HUES48 (cell line): Measurements from ENCODE around the gene TMEM151A.
A peak's percentile ranks its signal among the peaks of the same experiment; 100 is the strongest.
"Not testable (repeated sequence)": the region's sequence is repeated elsewhere in the genome, so short reads cannot be mapped to it uniquely, and the experiment has no call there.

ENCODE experiments used
- H3K27ac ChIP-seq: one replicate; pipeline ENCODE4 v1.7.0; 2013; ENCODE audit warnings: low read depth, low read length, inconsistent platforms
- H3K27me3 ChIP-seq: 2 replicates; pipeline ENCODE4 v1.6.1; 2013; ENCODE audit warnings: mild to moderate bottlenecking, low read length; ENCODE audit not compliant: control insufficient read depth, insufficient read depth
- H3K36me3 ChIP-seq: 2 replicates; pipeline ENCODE4 v1.6.1; 2013; ENCODE audit warnings: low read length; ENCODE audit not compliant: control insufficient read depth, insufficient read depth
- H3K4me1 ChIP-seq: 2 replicates; pipeline ENCODE4 v1.6.1; 2013; ENCODE audit warnings: mild to moderate bottlenecking, low read length; ENCODE audit not compliant: control insufficient read depth, insufficient read depth
- H3K4me3 ChIP-seq: 2 replicates; pipeline ENCODE4 v1.5.1; 2013; ENCODE audit warnings: mild to moderate bottlenecking, low read depth, low read length
- H3K9ac ChIP-seq: 2 replicates; pipeline ENCODE4 v1.6.1; 2013; ENCODE audit warnings: mild to moderate bottlenecking, low read depth, low read length, moderate library complexity
- H3K9me3 ChIP-seq: 2 replicates; pipeline ENCODE4 v1.6.1; 2013; ENCODE audit warnings: low read length; ENCODE audit not compliant: control insufficient read depth, insufficient read depth

TMEM151A gene

GRCh38 chr11:66317723-66318599 is 26.3 kb downstream of the TMEM151A start:
- Histone ChIP-seq H3K36me3 (no peaks in the 10 kb centered on the region), H3K9ac (no peak overlapping the region), H3K4me3 (peak overlapping the region; percentile 23; the same call in 1 of the 2 replicates), H3K9me3 (no peaks in the 10 kb centered on the region), H3K27ac (peak overlapping the region; percentile 81), H3K27me3 (no peaks in the 10 kb centered on the region; the same call in 1 of the 2 replicates), H3K4me1 (peaks cover 20% of the 10 kb centered on the region)

GRCh38 chr11:66318600-66318970 is 26.9 kb downstream of the TMEM151A start:
- no peak overlapping the region for H3K27ac ChIP-seq
- no peak overlapping the region for H3K9ac ChIP-seq
- no peak overlapping the region for H3K4me3 ChIP-seq
- no peaks in the 10 kb centered on the region for H3K36me3 ChIP-seq
- peaks cover 19% of the 10 kb centered on the region for H3K4me1 ChIP-seq
- no peaks in the 10 kb centered on the region for H3K9me3 ChIP-seq
- H3K27me3 ChIP-seq, result no peaks in the 10 kb centered on the region; the same call in 1 of the 2 replicates

- H3K4me1 ChIP-seq, result peaks cover 18% of the 10 kb centered on the region
- not testable (repeated sequence) for H3K4me3 ChIP-seq, H3K9me3 ChIP-seq, H3K27me3 ChIP-seq, H3K27ac ChIP-seq, H3K9ac ChIP-seq, H3K36me3 ChIP-seq
Measured at GRCh38 chr11:66320289-66320688, 28.6 kb downstream of the TMEM151A start.

DNA sequence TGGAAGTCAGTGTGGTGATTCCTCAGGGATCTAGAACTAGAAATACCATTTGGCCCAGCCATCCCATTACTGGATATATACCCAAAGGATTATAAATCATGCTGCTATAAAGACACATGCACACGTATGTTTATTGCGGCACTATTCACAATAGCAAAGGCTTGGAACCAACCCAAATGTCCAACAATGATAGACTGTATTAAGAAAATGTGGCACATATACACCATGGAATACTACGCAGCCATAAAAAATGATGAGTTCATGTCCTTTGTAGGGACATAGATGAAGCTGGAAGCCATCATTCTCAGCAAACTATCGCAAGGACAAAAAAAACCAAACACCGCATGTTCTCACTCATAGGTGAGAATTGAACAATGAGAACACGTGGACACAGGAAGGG is 29.1 kb downstream of the TMEM151A start:
- peaks cover 18% of the 10 kb centered on the region for H3K4me1 ChIP-seq
- H3K27ac ChIP-seq, H3K27me3 ChIP-seq, H3K36me3 ChIP-seq, H3K9ac ChIP-seq, H3K9me3 ChIP-seq, H3K4me3 ChIP-seq: not testable (repeated sequence)

DNA sequence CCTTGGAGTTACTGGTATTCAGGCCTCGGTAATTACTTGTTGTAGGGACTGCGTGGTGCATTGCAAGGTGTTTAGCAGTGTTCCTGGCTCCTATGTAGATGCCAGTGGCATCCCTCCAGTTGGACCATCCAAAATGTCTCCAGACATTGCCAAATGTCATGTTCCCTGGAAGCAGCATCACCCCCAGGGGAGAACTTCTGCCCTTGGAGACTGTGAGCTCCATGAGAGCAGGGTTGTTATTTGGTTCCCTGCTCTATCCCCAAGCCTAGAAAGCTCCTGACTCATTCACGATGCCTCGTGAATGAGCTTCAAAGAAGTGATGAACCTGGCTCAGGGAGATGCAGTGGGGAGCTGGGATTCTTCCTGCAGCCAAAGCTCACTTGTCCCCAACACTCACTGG is 29.9 kb downstream of the TMEM151A start:
- H3K9me3 ChIP-seq, result no peaks in the 10 kb centered on the region
- peaks cover 18% of the 10 kb centered on the region for H3K4me1 ChIP-seq
- no peak overlapping the region for H3K27ac ChIP-seq
- no peaks in the 10 kb centered on the region for H3K27me3 ChIP-seq
- no peaks in the 10 kb centered on the region for H3K36me3 ChIP-seq
- H3K4me3 ChIP-seq, result no peak overlapping the region
- no peak overlapping the region for H3K9ac ChIP-seq

DNA sequence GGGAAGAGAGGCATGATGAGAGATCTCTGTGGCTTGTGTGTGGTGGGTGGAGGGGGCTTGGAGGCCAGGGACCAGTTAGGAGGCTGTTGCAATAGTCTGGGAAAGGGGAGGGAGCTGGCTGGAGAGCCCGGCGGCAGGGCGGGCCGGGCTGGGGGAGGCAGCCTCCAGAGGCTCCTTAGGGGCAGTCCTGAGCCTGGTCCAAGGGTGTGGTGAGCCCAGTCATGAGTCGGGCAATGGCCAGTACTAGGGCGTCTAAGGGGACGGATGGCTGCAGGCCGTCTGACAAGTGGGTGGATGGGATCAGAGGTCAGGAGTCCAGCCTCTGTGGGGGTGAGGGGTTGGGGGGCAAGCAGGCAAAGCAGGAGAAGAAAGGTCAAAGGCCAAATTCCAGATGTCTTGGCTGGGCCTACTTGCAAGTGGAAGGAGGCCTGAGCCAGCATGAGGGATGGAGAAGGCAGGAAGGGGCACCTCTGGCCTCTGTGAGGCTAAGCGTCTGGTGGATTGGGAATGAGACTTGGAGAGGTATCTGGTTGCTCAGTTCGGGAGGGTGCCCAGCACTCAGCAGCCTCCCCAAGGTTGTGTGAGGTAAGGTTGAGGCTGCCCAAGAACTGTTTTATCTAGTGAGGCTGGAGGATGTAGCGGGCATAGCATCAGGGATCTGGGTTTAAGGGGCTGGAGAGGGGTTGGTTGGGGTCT is 31.2 kb downstream of the TMEM151A start:
- Histone ChIP-seq H3K27me3 (peaks cover 3% of the 10 kb centered on the region; the same call in 1 of the 2 replicates), H3K4me3 (no peak overlapping the region), H3K9ac (no peak overlapping the region), H3K27ac (no peak overlapping the region), H3K36me3 (no peaks in the 10 kb centered on the region), H3K4me1 (peaks cover 13% of the 10 kb centered on the region), H3K9me3 (no peaks in the 10 kb centered on the region)

DNA sequence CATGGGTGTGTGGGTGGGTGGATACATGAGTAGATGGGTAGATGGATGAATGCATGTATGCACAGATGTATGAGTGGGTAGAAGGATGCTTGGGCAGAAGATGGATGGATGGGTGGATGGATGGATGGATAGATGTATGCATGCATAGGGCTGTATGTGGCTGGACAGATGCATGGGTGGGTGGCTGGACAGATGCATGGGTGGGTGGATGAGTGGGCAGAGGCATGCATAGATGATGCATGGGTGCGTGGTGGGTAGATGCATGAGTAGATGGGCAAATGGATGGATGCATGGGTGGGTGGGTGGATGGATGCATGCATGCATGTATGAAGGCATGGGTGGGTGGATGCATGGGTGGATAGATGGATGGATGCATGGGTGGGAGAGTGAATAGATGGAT is 32.0 kb downstream of the TMEM151A start:
- Histone ChIP-seq H3K27me3 (peaks cover 7% of the 10 kb centered on the region; the same call in 1 of the 2 replicates), H3K4me3 (no peak overlapping the region), H3K9me3 (no peaks in the 10 kb centered on the region), H3K27ac (no peak overlapping the region), H3K4me1 (peaks cover 9% of the 10 kb centered on the region), H3K9ac (no peak overlapping the region), H3K36me3 (no peaks in the 10 kb centered on the region)

DNA sequence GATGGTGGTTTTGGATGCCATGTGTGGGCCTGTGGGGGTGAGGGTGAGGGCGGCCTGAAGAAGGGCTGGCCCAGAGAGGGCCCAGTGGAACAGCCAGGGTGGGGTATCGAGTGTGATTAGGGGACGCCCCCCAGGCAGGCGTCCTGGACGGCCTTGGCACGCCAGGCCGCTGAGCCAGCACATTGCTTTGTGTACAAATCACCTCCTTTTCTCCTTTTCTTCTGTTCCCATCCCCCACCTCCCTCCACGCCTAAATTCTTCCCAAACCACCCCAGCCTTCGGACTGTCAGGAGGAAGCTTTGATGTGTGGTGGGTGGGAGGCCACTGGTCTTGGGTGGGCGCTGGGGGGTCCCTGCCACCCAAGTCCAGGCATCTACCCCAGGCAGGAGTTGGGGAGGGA is 33.0 kb downstream of the TMEM151A start:
- no peaks in the 10 kb centered on the region for H3K36me3 ChIP-seq
- no peaks in the 10 kb centered on the region for H3K9me3 ChIP-seq
- no peak overlapping the region for H3K27ac ChIP-seq
- no peak overlapping the region for H3K9ac ChIP-seq
- peaks cover 7% of the 10 kb centered on the region; the same call in 1 of the 2 replicates for H3K27me3 ChIP-seq
- peaks cover 11% of the 10 kb centered on the region for H3K4me1 ChIP-seq
- H3K4me3 ChIP-seq, result no peak overlapping the region

DNA sequence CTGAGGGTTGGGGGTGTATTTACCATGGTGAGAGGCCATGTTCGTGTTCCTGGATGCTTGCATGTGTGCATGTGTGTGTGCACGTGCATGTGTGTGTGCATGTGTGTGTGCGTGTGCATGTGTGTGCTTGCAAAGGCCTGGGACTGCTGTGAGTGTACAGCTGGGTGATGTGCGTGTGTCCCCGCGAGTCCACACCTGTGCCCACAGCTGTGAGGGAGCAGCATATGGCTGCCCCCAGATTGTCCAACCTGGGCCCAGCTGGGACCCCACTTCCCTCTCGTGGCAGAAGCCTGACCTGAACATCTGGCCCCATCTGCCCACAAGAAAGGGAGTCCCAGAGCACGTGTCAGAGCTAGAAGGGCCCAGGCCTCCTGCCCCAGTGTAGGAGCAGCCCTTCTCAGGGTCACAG is 33.6 kb downstream of the TMEM151A start:
- Histone ChIP-seq H3K27ac (no peak overlapping the region), H3K36me3 (no peaks in the 10 kb centered on the region), H3K9me3 (no peaks in the 10 kb centered on the region), H3K9ac (no peak overlapping the region), H3K27me3 (peaks cover 7% of the 10 kb centered on the region; the same call in 1 of the 2 replicates), H3K4me3 (no peak overlapping the region), H3K4me1 (peaks cover 11% of the 10 kb centered on the region)

GRCh38 chr11:66326261-66327111 is 34.8 kb downstream of the TMEM151A start:
- Histone ChIP-seq H3K27ac (no peak overlapping the region), H3K9me3 (no peaks in the 10 kb centered on the region), H3K4me1 (peaks cover 11% of the 10 kb centered on the region), H3K4me3 (no peak overlapping the region), H3K9ac (no peak overlapping the region), H3K27me3 (peaks cover 7% of the 10 kb centered on the region; the same call in 1 of the 2 replicates), H3K36me3 (no peaks in the 10 kb centered on the region)
